MCF 10A (cell line): Measurements from ENCODE around the gene SPAG16. TPM values are rescaled to one million over a fixed set of nuclear protein-coding genes. Genes with fewer than 3 reads are reported as not detected.

Experiments
- BruUV-seq: library from RNA; stranded (reverse); fragments of 400-500 nt; replicated peaks from 2 replicates; lab custom pipeline; 2021; lab: Mats Ljungman, UMichigan
- CTCF ChIA-PET: fragments of 300-600 bp; sonication (Branson Sonifier 250); formaldehyde crosslinking; extraction: SDS; loops from one replicate; lab custom pipeline; 2021; ENCODE audit warnings: antibody characterized with exemption, inconsistent platforms; lab: Yijun Ruan, JAX
- POLR2A ChIA-PET: fragments of 300-600, 350-650 bp; sonication (Branson Sonifier 250); formaldehyde crosslinking; extraction: SDS; loops from one replicate; lab custom pipeline; 2020; ENCODE audit warnings: antibody characterized with exemption, inconsistent platforms; lab: Yijun Ruan, JAX
- DNase-seq: peaks from one replicate; pipeline ENCODE4 v3.0.0-alpha.2; 2018; ENCODE audit not compliant: unreplicated experiment
- H3K27ac Mint-ChIP-seq: one replicate; pipeline ENCODE4 v1.8.0; 2022; ENCODE audit warnings: mild to moderate bottlenecking, low read depth, mixed read lengths; ENCODE audit not compliant: unreplicated experiment
- H3K27me3 Mint-ChIP-seq: one replicate; pipeline ENCODE4 v1.8.0; 2022; ENCODE audit warnings: mixed read lengths; ENCODE audit not compliant: insufficient read depth, unreplicated experiment
- H3K36me3 Mint-ChIP-seq: one replicate; pipeline ENCODE4 v1.8.0; 2022; ENCODE audit warnings: mild to moderate bottlenecking, moderate library complexity, mixed read lengths; ENCODE audit not compliant: insufficient read depth, unreplicated experiment
- H3K4me1 Mint-ChIP-seq: one replicate; pipeline ENCODE4 v1.8.0; 2022; ENCODE audit warnings: mixed read lengths; ENCODE audit not compliant: insufficient read depth, unreplicated experiment
- H3K4me3 Mint-ChIP-seq: one replicate; pipeline ENCODE4 v1.8.0; 2022; ENCODE audit warnings: mild to moderate bottlenecking, moderate library complexity, mixed read lengths; ENCODE audit not compliant: unreplicated experiment
- H3K9me3 Mint-ChIP-seq: one replicate; pipeline ENCODE4 v1.8.0; 2022; ENCODE audit warnings: mixed read lengths; ENCODE audit not compliant: unreplicated experiment
- CTCF ChIP-seq: fragments of 200-600 bp; IDR thresholded peaks from one replicate; pipeline ENCODE4 v1.8.0; 2022; ENCODE audit warnings: antibody characterized with exemption, mild to moderate bottlenecking; ENCODE audit not compliant: unreplicated experiment
- intact Hi-C: fragments of 100-400 bp; cut with micrococcal nuclease; formaldehyde crosslinking; loops from 2 replicates; pipeline ENCODE4 v1.14.1; 2022
- total RNA-seq: library from RNA; stranded (reverse); gene quantifications from 2 replicates; pipeline ENCODE4 v1.2.3, GENCODE V29; 2022

Gene SPAG16
- total RNA-seq, 1 experiment from 2014 or later: 11.5 TPM

- no peak for TF ChIP-seq CTCF
- Mint-ChIP-seq H3K36me3 (no peaks in the 10 kb centered on the region), H3K4me1 (peaks cover 29% of the 10 kb centered on the region), H3K27ac (no peak overlapping the region), H3K27me3 (no peaks in the 10 kb centered on the region), H3K4me3 (no peak overlapping the region), H3K9me3 (no peaks in the 10 kb centered on the region)
- peak; percentile 77 for DNase-seq
- BruUV-seq: no TSS peak
- intact Hi-C loops: no loop called here
- CTCF ChIA-PET: interaction anchor here (0.7 kb wide), 1 partner anchor 69 kb away, joined by 3 read pairs; no protein-coding TSS in a partner anchor
- POLR2A ChIA-PET: no interaction called here
Observed at GRCh38 chr2:214378455-214379103, 1094.3 kb downstream of the SPAG16 start.

GRCh38 chr2:214379227-214379626, 1095.0 kb downstream of the SPAG16 start:
- intact Hi-C loops: no loop called here
- POLR2A ChIA-PET: no interaction called here
- peak; percentile 36 for DNase-seq

GRCh38 chr2:214380681-214381080, 1096.4 kb downstream of the SPAG16 start:
- no peak for DNase-seq
- Mint-ChIP-seq H3K36me3 (no peaks in the 10 kb centered on the region), H3K9me3 (no peaks in the 10 kb centered on the region), H3K27me3 (no peaks in the 10 kb centered on the region), H3K27ac (no peak overlapping the region), H3K4me3 (no peak overlapping the region), H3K4me1 (peaks cover 32% of the 10 kb centered on the region)
- ChIA-PET POLR2A (no interaction called here), CTCF (no interaction called here)
- intact Hi-C loops: no loop called here
- no peak for TF ChIP-seq CTCF
- BruUV-seq: no TSS peak

More at GRCh38 chr2:214379227-214379626, 1095.0 kb downstream of the SPAG16 start:
- Mint-ChIP-seq H3K4me1 (peaks cover 29% of the 10 kb centered on the region), H3K27ac (no peak overlapping the region), H3K4me3 (no peak overlapping the region), H3K27me3 (no peaks in the 10 kb centered on the region), H3K36me3 (no peaks in the 10 kb centered on the region), H3K9me3 (no peaks in the 10 kb centered on the region)
- TF ChIP-seq CTCF: no peak
- BruUV-seq: no TSS peak
- CTCF ChIA-PET: no interaction called here

- H3K36me3 Mint-ChIP-seq: no peaks in the 10 kb centered on the region
- H3K9me3 Mint-ChIP-seq: no peaks in the 10 kb centered on the region
- ChIA-PET POLR2A (no interaction called here), CTCF (interaction anchor here (0.7 kb wide), 1 partner anchor 389 kb away, joined by 3 read pairs; no protein-coding TSS in a partner anchor)
- no peaks in the 10 kb centered on the region for H3K27me3 Mint-ChIP-seq
- no peak overlapping the region for H3K27ac Mint-ChIP-seq
- intact Hi-C loops: no loop called here
- DNase-seq: no peak
- H3K4me3 Mint-ChIP-seq: no peak overlapping the region
- peaks cover 32% of the 10 kb centered on the region for H3K4me1 Mint-ChIP-seq
- TF ChIP-seq CTCF: no peak
- no TSS peak for BruUV-seq
Observed at GRCh38 chr2:214382229-214382628, 1098.0 kb downstream of the SPAG16 start.
